ENCODE data around the gene NSFL1C.

The NSFL1C gene

GRCh38 chr20:1466211-1467081 is at the start of gene NSFL1C:
Gene NSFL1C (minus strand): TSS chr20:1466849. CDS start chr20:1466824, 25 bp downstream.
- peak; percentile 90 to 97 for DNase-seq
- peak; percentile 95 to 99 for TF ChIP-seq CTCF (IDR thresholded peaks at IDR 0.05)
- intact Hi-C loops (cut with DNase I; ENCODE audit: low total_unique reads) = loop anchor here (5.0 to 10.0 kb wide), 3 partner anchors 74 to 1186 kb away; partner anchors contain the start of genes FKBP1A, NOP56 and PSMF1
- Histone ChIP-seq H3K4me3 (peak within 1 kb of the TSS; percentile 82 to 93), H3K9me3 (no peaks in the 10 kb centered on the region), H3K36me3 (peaks cover 0 to 15% (median 7%) of the 10 kb centered on the region in 3 donors), H3K27ac (peak within 1 kb of the TSS; percentile 85 to 88), H3K27me3 (no peaks in the 10 kb centered on the region), H3K4me1 (peaks cover 0 to 58% (median 45%) of the 10 kb centered on the region in 4 donors)

GRCh38 chr20:1513801-1514200 is 47.2 kb upstream of the NSFL1C start:
- Histone ChIP-seq H3K27me3 (peaks cover 0 to 2% of the 10 kb centered on the region in 2 donors), H3K9me3 (no peaks in the 10 kb centered on the region)

GRCh38 chr20:1509237-1509636 is 42.6 kb upstream of the NSFL1C start:
- Histone ChIP-seq H3K9me3 (no peaks in the 10 kb centered on the region), H3K4me3 (no peak overlapping the region), H3K36me3 (no peaks in the 10 kb centered on the region), H3K27ac (no peak overlapping the region), H3K27me3 (peaks cover 0 to 2% of the 10 kb centered on the region in 2 donors), H3K4me1 (no peaks in the 10 kb centered on the region)
- intact Hi-C loops (cut with DNase I; ENCODE audit: low total_unique reads) = no loop called here
- TF ChIP-seq CTCF (IDR thresholded peaks at IDR 0.05) = no peak
- no peak for DNase-seq

More at GRCh38 chr20:1513801-1514200, 47.2 kb upstream of the NSFL1C start:
- Histone ChIP-seq H3K27ac (no peak overlapping the region), H3K36me3 (no peaks in the 10 kb centered on the region), H3K4me3 (no peak overlapping the region), H3K4me1 (no peaks in the 10 kb centered on the region)
- intact Hi-C loops (cut with DNase I; ENCODE audit: low total_unique reads) = no loop called here
- no peak for TF ChIP-seq CTCF (IDR thresholded peaks at IDR 0.05)
- DNase-seq = no peak

GRCh38 chr20:1508574-1508973 is 41.9 kb upstream of the NSFL1C start:
- H3K27ac ChIP-seq = no peak overlapping the region
- peaks cover 0 to 4% (median 0%) of the 10 kb centered on the region in 4 donors for H3K4me1 ChIP-seq
- no peaks in the 10 kb centered on the region for H3K9me3 ChIP-seq

GRCh38 chr20:1507276-1507675 is 40.6 kb upstream of the NSFL1C start:
- DNase-seq = no peak
- peaks cover 0 to 7% (median 0%) of the 10 kb centered on the region in 3 donors for H3K9me3 ChIP-seq
- H3K36me3 ChIP-seq = no peaks in the 10 kb centered on the region
- no peak for TF ChIP-seq CTCF (IDR thresholded peaks at IDR 0.05)
- H3K27ac ChIP-seq = no peak overlapping the region
- peaks cover 0 to 2% of the 10 kb centered on the region in 2 donors for H3K27me3 ChIP-seq
- H3K4me1 ChIP-seq = peaks cover 0 to 4% (median 0%) of the 10 kb centered on the region in 4 donors
- intact Hi-C loops (cut with DNase I; ENCODE audit: low total_unique reads) = no loop called here
- no peak overlapping the region for H3K4me3 ChIP-seq

More at GRCh38 chr20:1508574-1508973, 41.9 kb upstream of the NSFL1C start:
- Histone ChIP-seq H3K4me3 (no peak overlapping the region), H3K27me3 (peaks cover 0 to 2% of the 10 kb centered on the region in 2 donors), H3K36me3 (no peaks in the 10 kb centered on the region)
- TF ChIP-seq CTCF (IDR thresholded peaks at IDR 0.05) = no peak
- intact Hi-C loops (cut with DNase I; ENCODE audit: low total_unique reads) = no loop called here
- DNase-seq = no peak
